NCI-H748 (cell line): ENCODE measurements around the gene CNTFR.

Experiments
- DNase-seq: peaks from one replicate; lab custom pipeline; 2025; ENCODE audit not compliant: unreplicated experiment; lab: John Stamatoyannopoulos, UW

Gene CNTFR

GRCh38 chr9:34572628-34573027 lies 16.9 kb downstream of the CNTFR start:
- no peak for DNase-seq

GRCh38 chr9:34572092-34572491 lies 17.4 kb downstream of the CNTFR start:
- DNase-seq, result no peak

- no peak for DNase-seq
Observed at GRCh38 chr9:34571481-34571810, 18.1 kb downstream of the CNTFR start.

- DNase-seq, result no peak
Observed at GRCh38 chr9:34570809-34571480, 18.6 kb downstream of the CNTFR start.

GRCh38 chr9:34570376-34570775 lies 19.1 kb downstream of the CNTFR start:
- DNase-seq, result no peak

- no peak for DNase-seq
Observed at GRCh38 chr9:34568774-34569173, 20.8 kb downstream of the CNTFR start.

- DNase-seq, result no peak
Observed at GRCh38 chr9:34568133-34568532, 21.4 kb downstream of the CNTFR start.

- no peak for DNase-seq
Observed at GRCh38 chr9:34566972-34567371, 22.6 kb downstream of the CNTFR start.

- DNase-seq, result no peak
Observed at GRCh38 chr9:34566322-34566721, 23.2 kb downstream of the CNTFR start.

GRCh38 chr9:34565856-34566255 lies 23.7 kb downstream of the CNTFR start:
- DNase-seq, result no peak

GRCh38 chr9:34564617-34565016 lies 24.9 kb downstream of the CNTFR start:
- DNase-seq, result no peak

- no peak for DNase-seq
Observed at GRCh38 chr9:34563262-34563661, 26.3 kb downstream of the CNTFR start.

GRCh38 chr9:34562135-34562745 lies 27.3 kb downstream of the CNTFR start:
- DNase-seq, result no peak

- DNase-seq, result no peak
Observed at GRCh38 chr9:34560599-34561214, 28.8 kb downstream of the CNTFR start.

GRCh38 chr9:34559624-34560455 lies 29.7 kb downstream of the CNTFR start:
- no peak for DNase-seq

GRCh38 chr9:34558919-34559623 lies 30.5 kb downstream of the CNTFR start:
- DNase-seq, result peak; percentile 53

GRCh38 chr9:34558364-34558763 lies 31.2 kb downstream of the CNTFR start:
- no peak for DNase-seq

GRCh38 chr9:34557426-34558321 lies 31.9 kb downstream of the CNTFR start:
- DNase-seq, result no peak

GRCh38 chr9:34556949-34557348 lies 32.6 kb downstream of the CNTFR start:
- no peak for DNase-seq

GRCh38 chr9:34555936-34556525 lies 33.5 kb downstream of the CNTFR start:
- DNase-seq, result no peak
